A673 (cell line): ENCODE results near the gene TP53I11.

Source experiments
- EZH2 ChIP-seq: fragments of 200-600 bp; sonication (generic); IDR thresholded peaks from 2 replicates; pipeline ENCODE4 v1.6.1; 2017; ENCODE audit warnings: borderline replicate concordance, low read depth, mild to moderate bottlenecking, mixed read lengths, antibody characterized with exemption, low read length; ENCODE audit not compliant: poor library complexity, severe bottlenecking
- TF ChIP-seq, protein P1 (sequence below): fragments of 300-800, 200-600 bp; sonication (generic); conservative IDR thresholded peaks from 2 replicates; pipeline ENCODE4 v1.5.1; 2017; ENCODE audit warnings: low read depth, mild to moderate bottlenecking, antibody characterized with exemption, low read length, moderate library complexity, mixed read lengths

DNA sequence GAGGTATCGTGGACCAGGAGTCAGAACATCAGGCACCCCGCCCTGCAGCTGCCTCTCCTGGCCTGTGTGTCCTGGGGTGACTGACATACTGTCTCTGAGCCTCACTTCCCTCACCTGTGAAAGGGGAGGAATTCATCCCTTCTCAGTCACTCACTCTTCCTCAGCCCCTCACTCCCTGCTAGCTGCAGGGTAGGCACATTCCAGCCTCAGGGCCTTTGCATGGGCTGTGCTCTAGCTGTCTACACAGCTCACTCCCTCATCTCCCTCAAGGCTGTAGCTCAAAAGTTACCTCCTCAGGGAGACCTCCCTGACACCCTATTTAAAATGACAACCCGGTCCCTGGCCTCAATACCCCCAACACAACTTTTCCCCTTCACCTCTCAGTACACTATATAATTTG lies 2.5 kb downstream of the TP53I11 start:
- TF ChIP-seq, protein P1, sequence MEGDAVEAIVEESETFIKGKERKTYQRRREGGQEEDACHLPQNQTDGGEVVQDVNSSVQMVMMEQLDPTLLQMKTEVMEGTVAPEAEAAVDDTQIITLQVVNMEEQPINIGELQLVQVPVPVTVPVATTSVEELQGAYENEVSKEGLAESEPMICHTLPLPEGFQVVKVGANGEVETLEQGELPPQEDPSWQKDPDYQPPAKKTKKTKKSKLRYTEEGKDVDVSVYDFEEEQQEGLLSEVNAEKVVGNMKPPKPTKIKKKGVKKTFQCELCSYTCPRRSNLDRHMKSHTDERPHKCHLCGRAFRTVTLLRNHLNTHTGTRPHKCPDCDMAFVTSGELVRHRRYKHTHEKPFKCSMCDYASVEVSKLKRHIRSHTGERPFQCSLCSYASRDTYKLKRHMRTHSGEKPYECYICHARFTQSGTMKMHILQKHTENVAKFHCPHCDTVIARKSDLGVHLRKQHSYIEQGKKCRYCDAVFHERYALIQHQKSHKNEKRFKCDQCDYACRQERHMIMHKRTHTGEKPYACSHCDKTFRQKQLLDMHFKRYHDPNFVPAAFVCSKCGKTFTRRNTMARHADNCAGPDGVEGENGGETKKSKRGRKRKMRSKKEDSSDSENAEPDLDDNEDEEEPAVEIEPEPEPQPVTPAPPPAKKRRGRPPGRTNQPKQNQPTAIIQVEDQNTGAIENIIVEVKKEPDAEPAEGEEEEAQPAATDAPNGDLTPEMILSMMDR = no peak
- no peak for TF ChIP-seq EZH2
